MCF 10A (cell line): ENCODE results near the gene KLHL26. TPM values are rescaled to one million over a fixed set of nuclear protein-coding genes. Genes with fewer than 3 reads are reported as not detected.
A peak's percentile ranks its signal among the peaks of the same experiment; 100 is the strongest.

Experiments
- BruUV-seq: library from RNA; stranded (reverse); fragments of 400-500 nt; replicated peaks from 2 replicates; lab custom pipeline; 2021; lab: Mats Ljungman, UMichigan
- CTCF ChIA-PET: fragments of 300-600 bp; sonication (Branson Sonifier 250); formaldehyde crosslinking; extraction: SDS; loops from one replicate; lab custom pipeline; 2021; ENCODE audit warnings: antibody characterized with exemption, inconsistent platforms; lab: Yijun Ruan, JAX
- POLR2A ChIA-PET: fragments of 300-600, 350-650 bp; sonication (Branson Sonifier 250); formaldehyde crosslinking; extraction: SDS; loops from one replicate; lab custom pipeline; 2020; ENCODE audit warnings: antibody characterized with exemption, inconsistent platforms; lab: Yijun Ruan, JAX
- DNase-seq: peaks from one replicate; pipeline ENCODE4 v3.0.0-alpha.2; 2018; ENCODE audit not compliant: unreplicated experiment
- H3K27ac Mint-ChIP-seq: one replicate; pipeline ENCODE4 v1.8.0; 2022; ENCODE audit warnings: mild to moderate bottlenecking, low read depth, mixed read lengths; ENCODE audit not compliant: unreplicated experiment
- H3K27me3 Mint-ChIP-seq: one replicate; pipeline ENCODE4 v1.8.0; 2022; ENCODE audit warnings: mixed read lengths; ENCODE audit not compliant: insufficient read depth, unreplicated experiment
- H3K36me3 Mint-ChIP-seq: one replicate; pipeline ENCODE4 v1.8.0; 2022; ENCODE audit warnings: mild to moderate bottlenecking, moderate library complexity, mixed read lengths; ENCODE audit not compliant: insufficient read depth, unreplicated experiment
- H3K4me1 Mint-ChIP-seq: one replicate; pipeline ENCODE4 v1.8.0; 2022; ENCODE audit warnings: mixed read lengths; ENCODE audit not compliant: insufficient read depth, unreplicated experiment
- H3K4me3 Mint-ChIP-seq: one replicate; pipeline ENCODE4 v1.8.0; 2022; ENCODE audit warnings: mild to moderate bottlenecking, moderate library complexity, mixed read lengths; ENCODE audit not compliant: unreplicated experiment
- H3K9me3 Mint-ChIP-seq: one replicate; pipeline ENCODE4 v1.8.0; 2022; ENCODE audit warnings: mixed read lengths; ENCODE audit not compliant: unreplicated experiment
- CTCF ChIP-seq: fragments of 200-600 bp; IDR thresholded peaks from one replicate; pipeline ENCODE4 v1.8.0; 2022; ENCODE audit warnings: antibody characterized with exemption, mild to moderate bottlenecking; ENCODE audit not compliant: unreplicated experiment
- intact Hi-C: fragments of 100-400 bp; cut with micrococcal nuclease; formaldehyde crosslinking; loops from 2 replicates; pipeline ENCODE4 v1.14.1; 2022
- total RNA-seq: library from RNA; stranded (reverse); gene quantifications from 2 replicates; pipeline ENCODE4 v1.2.3, GENCODE V29; 2022

Gene KLHL26
- total RNA-seq, 1 experiment from 2014 or later: 6.6 TPM

- H3K36me3 Mint-ChIP-seq: peaks cover 16% of the 10 kb centered on the region
- H3K4me3 Mint-ChIP-seq: no peak overlapping the region
- ChIA-PET CTCF (interaction anchor here (0.6 to 3.3 kb wide), 11 partner anchors 31 to 392 kb away, joined by 3 to 18 read pairs (median 4); partner anchors contain the start of gene UPF1), POLR2A (interaction anchor here (0.7 to 2.7 kb wide), 2 partner anchors 23 to 762 kb away, joined by 3 to 17 read pairs; partner anchors contain the start of gene UBA52)
- DNase-seq: no peak
- no TSS peak for BruUV-seq
- no peaks in the 10 kb centered on the region for H3K27me3 Mint-ChIP-seq
- intact Hi-C loops: loop anchor here (1.0 to 5.0 kb wide), 2 partner anchors 167 to 252 kb away; no protein-coding TSS in a partner anchor
- peaks cover 13% of the 10 kb centered on the region for H3K4me1 Mint-ChIP-seq
- no peak for TF ChIP-seq CTCF
- H3K9me3 Mint-ChIP-seq: no peaks in the 10 kb centered on the region
- H3K27ac Mint-ChIP-seq: no peak overlapping the region
Measured at GRCh38 chr19:18594824-18595373, 41.9 kb upstream of the KLHL26 start.

- H3K36me3 Mint-ChIP-seq: peaks cover 14% of the 10 kb centered on the region
- peaks cover 7% of the 10 kb centered on the region for H3K4me1 Mint-ChIP-seq
- ChIA-PET CTCF (interaction anchor here (0.6 to 1.6 kb wide), 4 partner anchors 160 to 287 kb away, joined by 3 to 7 read pairs (median 4); no protein-coding TSS in a partner anchor), POLR2A (no interaction called here)
- no peak for DNase-seq
- H3K9me3 Mint-ChIP-seq: no peaks in the 10 kb centered on the region
- H3K27ac Mint-ChIP-seq: no peak overlapping the region
- no peak for TF ChIP-seq CTCF
- H3K27me3 Mint-ChIP-seq: no peaks in the 10 kb centered on the region
- intact Hi-C loops: no loop called here
- H3K4me3 Mint-ChIP-seq: no peak overlapping the region
- no TSS peak for BruUV-seq
Measured at GRCh38 chr19:18595475-18595874, 41.4 kb upstream of the KLHL26 start.

GRCh38 chr19:18596752-18597157, 40.1 kb upstream of the KLHL26 start:
- Mint-ChIP-seq H3K27me3 (no peaks in the 10 kb centered on the region), H3K27ac (no peak overlapping the region), H3K9me3 (no peaks in the 10 kb centered on the region), H3K36me3 (peaks cover 4% of the 10 kb centered on the region), H3K4me1 (peaks cover 7% of the 10 kb centered on the region), H3K4me3 (no peak overlapping the region)
- ChIA-PET POLR2A (no interaction called here), CTCF (interaction anchor here (0.6 to 1.5 kb wide), 2 partner anchors 34 to 250 kb away, joined by 3 read pairs; no protein-coding TSS in a partner anchor)
- intact Hi-C loops: no loop called here
- peak; percentile 35 for DNase-seq
- no peak for TF ChIP-seq CTCF
- BruUV-seq: no TSS peak

GRCh38 chr19:18597809-18598660, 38.8 kb upstream of the KLHL26 start:
- ChIA-PET CTCF (interaction anchor here (1.0 to 1.5 kb wide), 2 partner anchors 9 to 249 kb away, joined by 3 to 7 read pairs; partner anchors contain the start of gene REX1BD), POLR2A (no interaction called here)
- intact Hi-C loops: no loop called here
- peaks cover 5% of the 10 kb centered on the region for H3K27me3 Mint-ChIP-seq
- no peaks in the 10 kb centered on the region for H3K9me3 Mint-ChIP-seq
- H3K27ac Mint-ChIP-seq: no peak overlapping the region
- H3K4me1 Mint-ChIP-seq: peaks cover 7% of the 10 kb centered on the region
- H3K36me3 Mint-ChIP-seq: peaks cover 4% of the 10 kb centered on the region
- H3K4me3 Mint-ChIP-seq: no peak overlapping the region
- TF ChIP-seq CTCF: no peak
- BruUV-seq: no TSS peak
- no peak for DNase-seq
